Astrocyte (in vitro differentiated cells and primary cell): ENCODE data around the gene CMIP.

ENCODE experiments used
- EZH2 ChIP-seq: IDR thresholded peaks from 2 replicates; pipeline ENCODE4 v1.6.1; 2012; ENCODE audit warnings: mild to moderate bottlenecking, low read length, inconsistent platforms; ENCODE audit not compliant: insufficient read depth
- TF ChIP-seq, protein P1 (sequence below): IDR thresholded peaks from 2 replicates; pipeline ENCODE4 v1.5.1; 2011; ENCODE audit warnings: low read depth, mild to moderate bottlenecking, inconsistent platforms, low read length, moderate library complexity; ENCODE audit not compliant: insufficient read depth

- TF ChIP-seq, protein P1, sequence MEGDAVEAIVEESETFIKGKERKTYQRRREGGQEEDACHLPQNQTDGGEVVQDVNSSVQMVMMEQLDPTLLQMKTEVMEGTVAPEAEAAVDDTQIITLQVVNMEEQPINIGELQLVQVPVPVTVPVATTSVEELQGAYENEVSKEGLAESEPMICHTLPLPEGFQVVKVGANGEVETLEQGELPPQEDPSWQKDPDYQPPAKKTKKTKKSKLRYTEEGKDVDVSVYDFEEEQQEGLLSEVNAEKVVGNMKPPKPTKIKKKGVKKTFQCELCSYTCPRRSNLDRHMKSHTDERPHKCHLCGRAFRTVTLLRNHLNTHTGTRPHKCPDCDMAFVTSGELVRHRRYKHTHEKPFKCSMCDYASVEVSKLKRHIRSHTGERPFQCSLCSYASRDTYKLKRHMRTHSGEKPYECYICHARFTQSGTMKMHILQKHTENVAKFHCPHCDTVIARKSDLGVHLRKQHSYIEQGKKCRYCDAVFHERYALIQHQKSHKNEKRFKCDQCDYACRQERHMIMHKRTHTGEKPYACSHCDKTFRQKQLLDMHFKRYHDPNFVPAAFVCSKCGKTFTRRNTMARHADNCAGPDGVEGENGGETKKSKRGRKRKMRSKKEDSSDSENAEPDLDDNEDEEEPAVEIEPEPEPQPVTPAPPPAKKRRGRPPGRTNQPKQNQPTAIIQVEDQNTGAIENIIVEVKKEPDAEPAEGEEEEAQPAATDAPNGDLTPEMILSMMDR = no peak
- no peak for TF ChIP-seq EZH2
Measured at GRCh38 chr16:81401035-81401950, 43.3 kb upstream of the CMIP start.
